KMS-11 (cell line): Measurements from ENCODE around the gene FBXL19.

Source experiments
- H2AFZ ChIP-seq: fragments of 200-600 bp; sonication (generic); 2 replicates; pipeline ENCODE4 v1.6.1; 2016; ENCODE audit warnings: antibody characterized with exemption, mixed run types, low read depth
- H3K27ac ChIP-seq: fragments of 200-600 bp; sonication (generic); 2 replicates; pipeline ENCODE4 v1.6.1; 2016; ENCODE audit warnings: mild to moderate bottlenecking, mixed run types
- H3K27me3 ChIP-seq: fragments of 200-600 bp; sonication (generic); 2 replicates; pipeline ENCODE4 v1.6.1; 2017; ENCODE audit warnings: mild to moderate bottlenecking, low read depth, mixed run types, moderate library complexity; ENCODE audit not compliant: insufficient read depth
- H3K36me3 ChIP-seq: fragments of 200-600 bp; sonication (generic); 2 replicates; pipeline ENCODE4 v1.6.1; 2017; ENCODE audit warnings: mild to moderate bottlenecking, mixed run types; ENCODE audit not compliant: insufficient read depth
- H3K4me1 ChIP-seq: fragments of 200-600 bp; sonication (generic); 2 replicates; pipeline ENCODE4 v1.6.1; 2016; ENCODE audit warnings: mild to moderate bottlenecking, low read depth, mixed run types; ENCODE audit not compliant: poor library complexity, severe bottlenecking
- H3K4me2 ChIP-seq: fragments of 200-600 bp; sonication (generic); 2 replicates; pipeline ENCODE4 v1.7.0; 2016; ENCODE audit warnings: mild to moderate bottlenecking, mixed run types
- H3K4me3 ChIP-seq: fragments of 200-600 bp; sonication (generic); IDR thresholded peaks from 2 replicates; pipeline ENCODE4 v1.6.1; 2017; ENCODE audit warnings: low read depth, low read length, mixed read lengths; ENCODE audit not compliant: insufficient read depth
- H3K79me2 ChIP-seq: fragments of 200-600 bp; sonication (generic); 2 replicates; pipeline ENCODE4 v1.6.1; 2016; ENCODE audit warnings: low read depth, mixed run types; ENCODE audit not compliant: insufficient read depth
- H3K9ac ChIP-seq: fragments of 200-600 bp; sonication (generic); 2 replicates; pipeline ENCODE4 v1.6.1; 2016; ENCODE audit warnings: mild to moderate bottlenecking, mixed run types
- H4K20me1 ChIP-seq: fragments of 200-600 bp; sonication (generic); 2 replicates; pipeline ENCODE4 v1.6.1; 2016; ENCODE audit warnings: mild to moderate bottlenecking, mixed run types; ENCODE audit not compliant: insufficient read depth
- TF ChIP-seq, protein P1 (sequence below): fragments of 200-600 bp; sonication (generic); conservative IDR thresholded peaks from 2 replicates; pipeline ENCODE4 v1.6.1; 2017; ENCODE audit warnings: low read depth, mild to moderate bottlenecking, antibody characterized with exemption, low read length, moderate library complexity, mixed read lengths

Gene FBXL19

DNA sequence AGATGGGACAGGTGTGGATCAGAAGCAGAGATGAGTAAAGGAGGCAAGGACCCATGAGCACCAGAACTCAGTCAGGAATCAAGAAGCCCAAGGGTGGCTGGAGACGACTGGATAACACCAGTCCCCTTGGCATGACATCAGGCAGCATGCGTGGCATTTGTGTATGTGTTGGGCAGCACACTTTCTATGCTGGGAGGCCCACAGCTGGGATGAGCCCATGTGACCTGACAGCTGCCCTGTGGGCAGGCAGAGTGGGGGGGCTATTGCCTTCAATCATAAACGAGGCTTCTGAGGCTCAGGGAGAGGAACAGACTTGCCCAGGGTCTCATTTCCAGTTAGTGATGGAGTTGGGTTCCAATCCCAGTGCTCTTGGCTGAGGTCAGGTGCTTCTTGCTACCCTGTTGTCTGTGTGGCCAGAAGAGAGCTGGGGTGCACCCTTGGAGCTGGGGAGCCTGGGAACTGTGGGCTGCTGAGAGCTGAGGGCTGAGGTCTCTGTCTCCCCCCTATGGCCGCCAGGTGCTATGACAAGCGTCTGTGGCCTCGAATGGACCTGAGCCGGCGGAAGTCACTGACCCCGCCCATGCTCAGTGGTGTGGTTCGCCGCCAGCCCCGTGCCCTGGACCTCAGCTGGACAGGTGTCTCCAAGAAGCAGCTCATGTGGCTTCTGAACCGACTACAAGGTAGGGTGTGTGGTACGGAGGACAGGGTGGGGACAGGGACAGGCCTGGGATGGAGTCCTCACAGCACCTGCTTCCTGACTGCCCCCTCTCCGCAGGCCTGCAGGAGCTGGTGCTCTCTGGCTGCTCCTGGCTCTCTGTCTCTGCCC, 18.4 kb downstream of the FBXL19 start:
- Histone ChIP-seq H3K79me2 (no peaks in the 10 kb centered on the region), H4K20me1 (no peaks in the 10 kb centered on the region), H3K4me2 (peak overlapping the region; percentile 66), H3K27me3 (no peaks in the 10 kb centered on the region), H2AFZ (peak overlapping the region; percentile 48; the same call in 1 of the 2 replicates), H3K36me3 (no peaks in the 10 kb centered on the region), H3K27ac (peak overlapping the region; percentile 12; the same call in 1 of the 2 replicates), H3K4me3 (no peak overlapping the region), H3K9ac (0 out of 2 replicates have a peak overlapping the region, but pooled peaks have one; percentile 4), H3K4me1 (peaks cover 24% of the 10 kb centered on the region)
- TF ChIP-seq, protein P1, sequence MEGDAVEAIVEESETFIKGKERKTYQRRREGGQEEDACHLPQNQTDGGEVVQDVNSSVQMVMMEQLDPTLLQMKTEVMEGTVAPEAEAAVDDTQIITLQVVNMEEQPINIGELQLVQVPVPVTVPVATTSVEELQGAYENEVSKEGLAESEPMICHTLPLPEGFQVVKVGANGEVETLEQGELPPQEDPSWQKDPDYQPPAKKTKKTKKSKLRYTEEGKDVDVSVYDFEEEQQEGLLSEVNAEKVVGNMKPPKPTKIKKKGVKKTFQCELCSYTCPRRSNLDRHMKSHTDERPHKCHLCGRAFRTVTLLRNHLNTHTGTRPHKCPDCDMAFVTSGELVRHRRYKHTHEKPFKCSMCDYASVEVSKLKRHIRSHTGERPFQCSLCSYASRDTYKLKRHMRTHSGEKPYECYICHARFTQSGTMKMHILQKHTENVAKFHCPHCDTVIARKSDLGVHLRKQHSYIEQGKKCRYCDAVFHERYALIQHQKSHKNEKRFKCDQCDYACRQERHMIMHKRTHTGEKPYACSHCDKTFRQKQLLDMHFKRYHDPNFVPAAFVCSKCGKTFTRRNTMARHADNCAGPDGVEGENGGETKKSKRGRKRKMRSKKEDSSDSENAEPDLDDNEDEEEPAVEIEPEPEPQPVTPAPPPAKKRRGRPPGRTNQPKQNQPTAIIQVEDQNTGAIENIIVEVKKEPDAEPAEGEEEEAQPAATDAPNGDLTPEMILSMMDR: peak; percentile 94

DNA sequence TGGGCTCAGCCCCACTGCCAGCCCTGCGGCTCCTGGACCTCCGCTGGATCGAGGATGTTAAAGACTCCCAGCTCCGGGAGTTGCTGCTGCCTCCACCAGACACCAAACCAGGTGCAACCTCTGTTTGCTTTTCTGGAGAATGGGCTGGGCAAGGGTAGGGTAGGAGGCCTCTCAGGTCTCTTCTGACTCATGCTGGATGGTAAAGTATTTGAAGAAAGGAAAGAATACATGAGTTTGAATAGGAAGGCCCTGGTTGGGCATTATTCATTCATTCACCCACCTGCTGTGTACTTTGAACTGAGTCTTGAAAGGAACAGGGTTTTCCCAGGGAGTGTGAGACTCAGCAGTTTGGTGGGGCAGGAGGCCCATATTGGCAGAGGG, 19.0 kb downstream of the FBXL19 start:
- H3K27me3 ChIP-seq: no peaks in the 10 kb centered on the region
- H3K4me3 ChIP-seq: no peak overlapping the region
- no peaks in the 10 kb centered on the region for H3K36me3 ChIP-seq

DNA sequence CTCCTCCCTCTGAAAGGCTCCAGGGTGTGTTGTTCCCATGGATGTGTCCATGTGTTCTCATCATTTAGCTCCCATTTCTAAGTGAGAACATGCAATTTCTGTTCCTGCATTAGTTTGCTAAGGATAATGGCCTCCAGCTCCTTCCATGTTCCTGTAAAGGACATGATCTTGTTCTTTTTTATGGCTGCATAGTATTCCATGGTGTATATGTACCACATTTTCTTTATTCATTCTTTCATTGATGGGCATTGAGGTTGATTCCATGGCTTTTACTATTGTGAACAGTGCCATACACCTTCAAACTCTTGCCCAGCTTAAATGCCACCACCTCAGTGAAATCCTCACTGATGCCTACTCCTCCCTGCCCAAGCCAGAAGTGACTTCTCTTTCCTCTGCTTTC, 21.0 kb downstream of the FBXL19 start:
- TF ChIP-seq, protein P1: no peak
- Histone ChIP-seq H3K27ac (no peak overlapping the region), H2AFZ (no peak overlapping the region), H3K9ac (no peak overlapping the region), H3K4me2 (no peak overlapping the region), H3K27me3 (no peaks in the 10 kb centered on the region), H3K4me3 (no peak overlapping the region), H3K36me3 (no peaks in the 10 kb centered on the region), H3K79me2 (no peaks in the 10 kb centered on the region), H4K20me1 (no peaks in the 10 kb centered on the region), H3K4me1 (peaks cover 24% of the 10 kb centered on the region)

More for the DNA sequence above, 19.0 kb downstream of the FBXL19 start:
- H2AFZ ChIP-seq: peak overlapping the region; percentile 48; the same call in 1 of the 2 replicates
- peaks cover 24% of the 10 kb centered on the region for H3K4me1 ChIP-seq
- H3K27ac ChIP-seq: peak overlapping the region; percentile 6; the same call in 1 of the 2 replicates
- peak overlapping the region; percentile 66 for H3K4me2 ChIP-seq
- no peaks in the 10 kb centered on the region for H4K20me1 ChIP-seq
- H3K9ac ChIP-seq: 0 out of 2 replicates have a peak overlapping the region, but pooled peaks have one; percentile 4
- TF ChIP-seq, protein P1: no peak
- no peaks in the 10 kb centered on the region for H3K79me2 ChIP-seq

DNA sequence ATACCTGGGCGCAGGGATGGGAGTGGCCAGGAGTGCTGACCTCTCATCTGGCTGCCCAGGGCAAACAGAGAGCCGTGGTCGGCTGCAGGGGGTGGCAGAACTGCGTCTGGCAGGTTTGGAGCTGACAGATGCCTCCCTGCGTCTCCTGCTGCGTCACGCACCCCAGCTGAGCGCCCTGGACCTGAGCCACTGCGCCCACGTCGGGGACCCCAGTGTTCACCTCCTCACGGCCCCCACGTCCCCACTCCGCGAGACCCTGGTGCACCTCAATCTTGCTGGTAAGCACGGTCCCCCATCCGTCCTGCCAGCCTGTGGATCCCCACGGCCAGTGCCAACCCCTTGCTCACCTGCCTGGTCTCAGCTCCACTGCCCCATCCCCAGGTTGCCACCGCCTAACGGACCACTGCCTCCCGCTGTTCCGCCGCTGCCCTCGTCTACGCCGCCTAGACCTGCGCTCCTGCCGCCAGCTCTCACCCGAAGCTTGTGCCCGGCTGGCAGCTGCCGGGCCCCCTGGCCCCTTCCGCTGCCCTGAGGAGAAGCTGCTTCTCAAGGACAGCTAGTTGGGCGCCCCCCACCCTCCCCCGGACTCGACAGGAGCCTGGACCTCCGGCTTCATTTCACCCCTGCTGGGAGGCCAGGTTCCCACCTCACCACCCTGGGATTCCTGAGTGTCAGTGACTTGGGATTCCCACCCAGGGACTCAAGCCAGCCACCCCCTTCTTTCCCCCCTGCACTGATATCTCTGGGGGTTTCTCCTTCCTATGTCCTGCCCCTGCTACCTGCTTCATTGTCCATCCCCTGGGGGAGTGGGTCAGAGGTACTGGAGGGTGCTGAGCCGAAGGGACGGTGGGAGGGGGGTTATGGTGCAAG, 23.5 kb downstream of the FBXL19 start:
- Histone ChIP-seq H3K4me2 (no peak overlapping the region), H2AFZ (no peak overlapping the region), H3K4me3 (no peak overlapping the region), H3K27ac (no peak overlapping the region), H4K20me1 (no peaks in the 10 kb centered on the region), H3K27me3 (no peaks in the 10 kb centered on the region), H3K36me3 (no peaks in the 10 kb centered on the region), H3K9ac (no peak overlapping the region), H3K79me2 (no peaks in the 10 kb centered on the region; the same call in 1 of the 2 replicates), H3K4me1 (peaks cover 30% of the 10 kb centered on the region)
- TF ChIP-seq, protein P1: no peak
